GM12878 (cell line): Measurements from ENCODE around the gene CRP. TPM values are rescaled to one million over a fixed set of nuclear protein-coding genes. Genes with fewer than 3 reads are reported as not detected.

Experiments used
- ATAC-seq: fragments of 200-7000 bp; cut with Tn5 transposase; 3 replicates; pipeline ENCODE4 v1.9.1; 2020; ENCODE audit warnings: mild to moderate bottlenecking, moderate library complexity
- BruUV-seq: library from RNA; stranded (reverse); fragments of 400-500 nt; replicated peaks from 2 replicates; lab custom pipeline; 2021; lab: Mats Ljungman, UMichigan
- CTCF ChIA-PET: fragments of 300-600 bp; sonication (Branson Sonifier 250); formaldehyde crosslinking; extraction: SDS; loops from one replicate; lab custom pipeline; 2021; ENCODE audit warnings: inconsistent platforms; lab: Yijun Ruan, JAX
- POLR2A ChIA-PET: fragments of 350-600 bp; formaldehyde crosslinking; extraction: SDS; loops from one replicate; lab custom pipeline; 2021; ENCODE audit warnings: inconsistent platforms; lab: Charles Lee
- RAD21 ChIA-PET: fragments of 300-600 bp; sonication (Branson Sonifier 250); formaldehyde crosslinking; loops from one replicate; lab custom pipeline; 2023; ENCODE audit warnings: antibody characterized with exemption; ENCODE audit not compliant: unreplicated experiment; lab: Charles Lee
- SMC1A ChIA-PET: fragments of 300-600 bp; sonication (Branson Sonifier 250); formaldehyde crosslinking; loops from one replicate; lab custom pipeline; 2023; ENCODE audit not compliant: unreplicated experiment, uncharacterized antibody; lab: Charles Lee
- DNase-seq: peaks from one replicate; pipeline ENCODE4 v3.0.0-alpha.2; 2011; ENCODE audit warnings: low read depth, low spot score
- FAIRE-seq: peaks from 3 replicates; lab custom pipeline; 2011; peaks lifted over from hg19 to GRCh38; lab: Jason Lieb, UNC
- H2AFZ ChIP-seq: 2 replicates; pipeline ENCODE4 v1.6.0; 2011; ENCODE audit warnings: low read depth, low read length, control low read depth; ENCODE audit not compliant: control insufficient read depth
- H3K27ac ChIP-seq: 2 replicates; pipeline ENCODE4 v1.5.1; 2011; ENCODE audit warnings: control low read depth; ENCODE audit not compliant: control insufficient read depth, insufficient read depth
- H3K27me3 ChIP-seq, 2 experiments: replicated peaks in 1 of 2; 2 replicates each; pipeline versions ENCODE4 v1.6.0 to v1.6.1; 2011; ENCODE audit warnings: low read length in 1 of 2; ENCODE audit not compliant: control insufficient read depth in 2 of 2, insufficient read depth in 2 of 2
- H3K36me3 ChIP-seq, 2 experiments: 2 replicates each; pipeline ENCODE4 v1.5.1; 2011; ENCODE audit warnings: low read length in 1 of 2; ENCODE audit not compliant: control insufficient read depth in 2 of 2, insufficient read depth in 2 of 2
- H3K4me1 ChIP-seq: 2 replicates; pipeline ENCODE4 v1.6.1; 2011; ENCODE audit warnings: mild to moderate bottlenecking, low read length, moderate library complexity, mixed read lengths; ENCODE audit not compliant: control insufficient read depth, insufficient read depth
- H3K4me2 ChIP-seq: 2 replicates; pipeline ENCODE4 v1.6.0; 2011; ENCODE audit warnings: control low read depth; ENCODE audit not compliant: control insufficient read depth, insufficient read depth
- H3K4me3 ChIP-seq: fragments of 200-600 bp; sonication (generic); 2 replicates; pipeline ENCODE4 v1.5.1; 2016
- H3K79me2 ChIP-seq: 2 replicates; pipeline ENCODE4 v1.6.0; 2011; ENCODE audit warnings: low read length; ENCODE audit not compliant: control insufficient read depth, insufficient read depth
- H3K9ac ChIP-seq: 2 replicates; pipeline ENCODE4 v1.8.0; 2011; ENCODE audit warnings: low read length, control low read depth, mixed read lengths; ENCODE audit not compliant: control insufficient read depth, insufficient read depth
- H3K9me3 ChIP-seq: replicated peaks from 3 replicates; pipeline ENCODE4 v1.5.1; 2011; ENCODE audit warnings: mild to moderate bottlenecking, low read length; ENCODE audit not compliant: control insufficient read depth, insufficient read depth
- H4K20me1 ChIP-seq: 2 replicates; pipeline ENCODE4 v1.6.0; 2011; ENCODE audit not compliant: control insufficient read depth, insufficient read depth
- BMI1 ChIP-seq: fragments of 450-650 bp; IDR thresholded peaks from 2 replicates; pipeline ENCODE4 v1.6.1; 2016; ENCODE audit warnings: mild to moderate bottlenecking, moderate library complexity, borderline replicate concordance
- CHD4 ChIP-seq: fragments of 200-600 bp; sonication (generic); IDR thresholded peaks from 2 replicates; pipeline ENCODE4 v1.6.1; 2016; ENCODE audit warnings: mild to moderate bottlenecking
- CREM ChIP-seq: IDR thresholded peaks from 2 replicates; pipeline ENCODE4 v1.6.1; 2014; ENCODE audit warnings: antibody characterized with exemption, low read depth
- CTCF ChIP-seq, 3 experiments: IDR thresholded peaks in 2 of 3; conservative IDR thresholded peaks in 1 of 3; 2 replicates each; pipeline ENCODE4 v1.5.1; 2011; ENCODE audit warnings: low read depth in 3 of 3, low read length in 3 of 3, mild to moderate bottlenecking in 3 of 3, control low read depth in 2 of 3, moderate library complexity in 2 of 3, inconsistent platforms in 1 of 3, mixed read lengths in 1 of 3; ENCODE audit not compliant: control insufficient read depth in 2 of 3, insufficient read depth in 1 of 3; ENCODE audit errors: extremely low read depth in 1 of 3
- E4F1 ChIP-seq: fragments of 450-650 bp; IDR thresholded peaks from 2 replicates; pipeline ENCODE4 v1.6.1; 2018; ENCODE audit warnings: borderline replicate concordance, mild to moderate bottlenecking; ENCODE audit not compliant: partially characterized antibody
- GATAD2B ChIP-seq: fragments of 450-650 bp; conservative IDR thresholded peaks from 2 replicates; pipeline ENCODE4 v1.6.1; 2017; ENCODE audit warnings: low read depth, mild to moderate bottlenecking, moderate library complexity
- NRF1 ChIP-seq: conservative IDR thresholded peaks from 2 replicates; pipeline ENCODE4 v1.6.1; 2011; ENCODE audit warnings: mild to moderate bottlenecking, low read depth, low read length, improper control_type of control experiment
- RB1 ChIP-seq: fragments of 450-650 bp; formaldehyde crosslinking; IDR thresholded peaks from 2 replicates; pipeline ENCODE4 v1.6.1; 2017; ENCODE audit warnings: mild to moderate bottlenecking, borderline replicate concordance
- RBBP5 ChIP-seq: fragments of 200-600 bp; sonication (generic); conservative IDR thresholded peaks from 2 replicates; pipeline ENCODE4 v1.6.1; 2016
- RELA ChIP-seq: fragments of 450-650 bp; IDR thresholded peaks from 2 replicates; pipeline ENCODE4 v1.8.0; 2014; ENCODE audit warnings: borderline replicate concordance; ENCODE audit not compliant: partially characterized antibody
- SIX5 ChIP-seq: IDR thresholded peaks from 2 replicates; pipeline ENCODE4 v1.6.1; 2011; ENCODE audit warnings: mild to moderate bottlenecking, low read depth, low read length, moderate library complexity; ENCODE audit not compliant: severe bottlenecking
- ZNF384 ChIP-seq: IDR thresholded peaks from 2 replicates; pipeline ENCODE4 v1.6.1; 2012; ENCODE audit warnings: low read depth, mild to moderate bottlenecking, low read length, improper control_type of control experiment, borderline replicate concordance
- in situ Hi-C: fragments of 300-500 bp; cut with MboI; formaldehyde crosslinking; loops from 9 replicates; pipeline ENCODE4 v1.14.3; 2018; ENCODE audit warnings: mixed read lengths
- intact Hi-C: fragments of 100-400 bp; cut with micrococcal nuclease; formaldehyde crosslinking; loops from one replicate; pipeline ENCODE4 v1.14.2; 2022; ENCODE audit not compliant: unreplicated experiment
- polyA plus RNA-seq, 11 experiments: library from polyadenylated mRNA; depleted of rRNA in 4 of 11; unstranded in 6 of 11; stranded (reverse) in 5 of 11; fragments of >200 nt; fragmentation: Nextera tagmentation in 4 of 11; fragmentation: Illumina TruSeq in 1 of 11; extraction: Ambion mirVana in 4 of 11; extraction: Trizol in 1 of 11; gene quantifications; 1 replicate in 1 of 11; 2 replicates in 10 of 11; pipeline versions ENCODE4 v1.2.1 to v1.2.3, GENCODE V29; 2011 to 2016; ENCODE audit warnings: inconsistent platforms in 2 of 11, missing spikeins in 2 of 11, low read depth in 1 of 11
- total RNA-seq, 4 experiments: library from RNA; depleted of rRNA in 3 of 4; stranded (reverse); fragments of >200 nt in 3 of 4; fragmentation: Illumina TruSeq in 1 of 4; extraction: Trizol in 1 of 4; gene quantifications; 2 replicates each; pipeline versions ENCODE4 v1.2.1 to v1.2.3, GENCODE V29; 2013 to 2021

Gene CRP
- total and polyA plus RNA-seq, 10 of the 15 experiments (the other 5 are each of a cell fraction or from before 2014, with no cell fraction given), result 0.54 TPM; not detected in 9

- no peak for TF ChIP-seq CTCF (IDR thresholded peaks at IDR 0.05 in 2 of 3, conservative IDR thresholded peaks at IDR 0.05 in 1 of 3; ENCODE audit: control insufficient read depth in 2 of 3, extremely low read depth in 1 of 3, insufficient read depth in 1 of 3, low read depth in 3 of 3, low read length in 3 of 3)
These were observed 49.3 kb upstream of the CRP start (continued) for GRCh38 chr1:159763686-159764085.

GRCh38 chr1:159756397-159756796, 42.0 kb upstream of the CRP start:
- no peaks in the 10 kb centered on the region for H3K4me1 ChIP-seq
- FAIRE-seq (no peak), ATAC-seq (no peak)
- H3K27ac ChIP-seq, result no peak overlapping the region
- no peaks in the 10 kb centered on the region for H3K27me3 ChIP-seq
- no peaks in the 10 kb centered on the region for H4K20me1 ChIP-seq
- H2AFZ ChIP-seq, result no peak overlapping the region
- no peaks in the 10 kb centered on the region for H3K9me3 ChIP-seq
- ChIA-PET SMC1A (no interaction called here), POLR2A (no interaction called here)
- no TSS peak for BruUV-seq
- H3K9ac ChIP-seq, result no peak overlapping the region
- H3K36me3 ChIP-seq, result no peaks in the 10 kb centered on the region
- no peak for TF ChIP-seq BMI1
- TF ChIP-seq NRF1, result no peak
- TF ChIP-seq RBBP5, result no peak
- TF ChIP-seq CREM, result no peak
- TF ChIP-seq RELA, result no peak
- TF ChIP-seq CTCF (IDR thresholded peaks at IDR 0.05 in 2 of 3, conservative IDR thresholded peaks at IDR 0.05 in 1 of 3; ENCODE audit: control insufficient read depth in 2 of 3, extremely low read depth in 1 of 3, insufficient read depth in 1 of 3, low read depth in 3 of 3, low read length in 3 of 3), result no peak
- TF ChIP-seq SIX5, result no peak
- TF ChIP-seq GATAD2B, result no peak
- no peak for TF ChIP-seq RB1
- TF ChIP-seq ZNF384, result no peak
- no peak for TF ChIP-seq CHD4
- TF ChIP-seq E4F1, result no peak
- TF ChIP-seq, all 136 proteins: peak for 0
- in situ Hi-C loops (no loop called here), intact Hi-C loops (no loop called here)
- no peak overlapping the region for H3K4me3 ChIP-seq
- H3K4me2 ChIP-seq, result no peak overlapping the region
- DNase-seq, result no peak
- RAD21 ChIA-PET, result no interaction called here
- H3K79me2 ChIP-seq, result no peaks in the 10 kb centered on the region
- CTCF ChIA-PET, result interaction anchor here (1.1 to 1.3 kb wide), 2 partner anchors 43 to 252 kb away, joined by 3 read pairs; no protein-coding TSS in a partner anchor
